Neural progenitor cell (in vitro differentiated cells): ENCODE measurements around the gene AK4. TPM values are rescaled to one million over a fixed set of nuclear protein-coding genes. Genes with fewer than 3 reads are reported as not detected.
"Not testable (repeated sequence)": the region's sequence is repeated elsewhere in the genome, so short reads cannot be mapped to it uniquely, and the experiment has no call there.

ENCODE experiments used
- DNase-seq: peaks from one replicate; pipeline ENCODE4 v3.0.0-alpha.2; 2016; ENCODE audit warnings: low spot score
- H2AFZ ChIP-seq: fragments of 200-600 bp; sonication (generic); replicated peaks from 2 replicates; pipeline ENCODE4 v1.6.1; 2016; ENCODE audit warnings: antibody characterized with exemption
- H3F3A ChIP-seq: fragments of 200-600 bp; sonication (generic); 2 replicates; pipeline ENCODE4 v1.6.1; 2016; ENCODE audit warnings: antibody characterized with exemption, low read depth
- H3K27ac ChIP-seq: fragments of 200-600 bp; sonication (generic); 2 replicates; pipeline ENCODE4 v1.5.1; 2016; ENCODE audit warnings: mild to moderate bottlenecking
- H3K27me3 ChIP-seq: fragments of 200-600 bp; sonication (generic); 2 replicates; pipeline ENCODE4 v1.6.1; 2016; ENCODE audit warnings: mild to moderate bottlenecking, moderate library complexity
- H3K36me3 ChIP-seq: fragments of 200-600 bp; sonication (generic); 2 replicates; pipeline ENCODE4 v1.5.1; 2016
- H3K4me1 ChIP-seq: fragments of 200-600 bp; sonication (generic); 2 replicates; pipeline ENCODE4 v1.6.1; 2016; ENCODE audit warnings: mixed run types
- H3K4me2 ChIP-seq: fragments of 200-600 bp; sonication (generic); 2 replicates; pipeline ENCODE4 v1.6.1; 2016
- H3K4me3 ChIP-seq: fragments of 200-600 bp; sonication (generic); 2 replicates; pipeline ENCODE4 v1.5.1; 2016
- H3K79me2 ChIP-seq: fragments of 200-600 bp; sonication (generic); 2 replicates; pipeline ENCODE4 v1.6.1; 2016; ENCODE audit warnings: low read depth
- H3K9ac ChIP-seq: fragments of 200-600 bp; sonication (generic); 2 replicates; pipeline ENCODE4 v1.6.1; 2016
- H3K9me3 ChIP-seq: fragments of 200-600 bp; sonication (generic); 2 replicates; pipeline ENCODE4 v1.5.1; 2016; ENCODE audit warnings: low read depth
- H4K20me1 ChIP-seq: fragments of 200-600 bp; sonication (generic); 2 replicates; pipeline ENCODE4 v1.6.1; 2016; ENCODE audit warnings: low read depth
- H3K27ac Mint-ChIP-seq: 3 replicates; pipeline ENCODE4 v1.8.0; 2021; ENCODE audit warnings: mixed read lengths
- H3K27me3 Mint-ChIP-seq: 2 replicates; pipeline ENCODE4 v1.8.0; 2022; ENCODE audit warnings: low read depth, mild to moderate bottlenecking, inconsistent platforms, moderate library complexity, mixed read lengths; ENCODE audit not compliant: insufficient read depth
- H3K36me3 Mint-ChIP-seq: 3 replicates; pipeline ENCODE4 v1.8.0; 2021; ENCODE audit warnings: mixed read lengths
- H3K4me1 Mint-ChIP-seq: 3 replicates; pipeline ENCODE4 v1.8.0; 2021; ENCODE audit warnings: mixed read lengths
- H3K4me3 Mint-ChIP-seq: 3 replicates; pipeline ENCODE4 v1.8.0; 2021; ENCODE audit warnings: mild to moderate bottlenecking, moderate library complexity, mixed read lengths
- H3K9me3 Mint-ChIP-seq: 3 replicates; pipeline ENCODE4 v1.8.0; 2020; ENCODE audit warnings: mixed read lengths
- CTCF ChIP-seq: fragments of 200-600 bp; sonication (generic); IDR thresholded peaks from 2 replicates; pipeline ENCODE4 v1.5.1; 2017; ENCODE audit warnings: antibody characterized with exemption, mild to moderate bottlenecking
- EZH2 ChIP-seq: fragments of 200-600 bp; sonication (generic); IDR thresholded peaks from 2 replicates; pipeline ENCODE4 v1.6.1; 2017; ENCODE audit warnings: antibody characterized with exemption, mild to moderate bottlenecking, moderate library complexity
- EZH2phosphoT487 ChIP-seq: fragments of 200-600 bp; sonication (generic); IDR thresholded peaks from 2 replicates; pipeline ENCODE4 v1.6.1; 2017; ENCODE audit warnings: antibody characterized with exemption
- total RNA-seq: library from RNA; depleted of rRNA; stranded (reverse); fragments of >200 nt; gene quantifications from 2 replicates; pipeline ENCODE4 v1.2.3, GENCODE V29; 2015; ENCODE audit warnings: low replicate concordance

AK4 gene
- total RNA-seq, 1 donor from 2014 or later = 31.5 TPM

GRCh38 chr1:65235867-65236805 is 88.1 kb downstream of the AK4 start:
- no peak overlapping the region for H3K4me3 Mint-ChIP-seq
- peak; percentile 59 for DNase-seq
- H3K4me1 ChIP-seq = no peaks in the 10 kb centered on the region

GRCh38 chr1:65237088-65237487 is 89.1 kb downstream of the AK4 start:
- H4K20me1 ChIP-seq, H3K27ac Mint-ChIP-seq, H3K4me1 Mint-ChIP-seq: not testable (repeated sequence)

More at GRCh38 chr1:65235867-65236805, 88.1 kb downstream of the AK4 start:
- Histone ChIP-seq H3K36me3 (no peaks in the 10 kb centered on the region), H3K4me2 (no peak overlapping the region), H3K9me3 (no peaks in the 10 kb centered on the region), H3K27ac (no peak overlapping the region), H3K9ac (no peak overlapping the region), H3K27me3 (no peaks in the 10 kb centered on the region), H3F3A (no peaks in the 10 kb centered on the region), H4K20me1 (no peaks in the 10 kb centered on the region), H2AFZ (no peak overlapping the region), H3K79me2 (no peaks in the 10 kb centered on the region), H3K4me3 (no peak overlapping the region)
- TF ChIP-seq EZH2phosphoT487 (no peak), CTCF (peak; percentile 82), EZH2 (no peak)
- peaks cover 7% of the 10 kb centered on the region for H3K9me3 Mint-ChIP-seq
- no peak overlapping the region for H3K27ac Mint-ChIP-seq
- no peaks in the 10 kb centered on the region for H3K4me1 Mint-ChIP-seq
- H3K36me3 Mint-ChIP-seq = no peaks in the 10 kb centered on the region
- H3K27me3 Mint-ChIP-seq = no peaks in the 10 kb centered on the region

GRCh38 chr1:65237503-65237902 is 89.5 kb downstream of the AK4 start:
- Histone ChIP-seq H3K4me3 (no peak overlapping the region), H3K36me3 (no peaks in the 10 kb centered on the region), H2AFZ (no peak overlapping the region), H3K27ac (no peak overlapping the region), H3K4me2 (no peak overlapping the region), H3K9ac (no peak overlapping the region), H3K4me1 (no peaks in the 10 kb centered on the region), H3K27me3 (no peaks in the 10 kb centered on the region), H3K79me2 (no peaks in the 10 kb centered on the region), H3K9me3 (no peaks in the 10 kb centered on the region), H4K20me1 (no peaks in the 10 kb centered on the region), H3F3A (no peaks in the 10 kb centered on the region)
- TF ChIP-seq EZH2phosphoT487 (no peak), EZH2 (no peak), CTCF (no peak)
- no peak for DNase-seq
- peaks cover 7% of the 10 kb centered on the region for H3K9me3 Mint-ChIP-seq
- no peaks in the 10 kb centered on the region for H3K36me3 Mint-ChIP-seq
- H3K4me3 Mint-ChIP-seq = no peak overlapping the region
- H3K4me1 Mint-ChIP-seq = no peaks in the 10 kb centered on the region
- no peaks in the 10 kb centered on the region for H3K27me3 Mint-ChIP-seq
- H3K27ac Mint-ChIP-seq = no peak overlapping the region

More at GRCh38 chr1:65237088-65237487, 89.1 kb downstream of the AK4 start:
- not testable (repeated sequence) for H2AFZ ChIP-seq, H3K4me3 Mint-ChIP-seq, H3K4me2 ChIP-seq, H3K27me3 ChIP-seq, H3K9ac ChIP-seq, H3K4me1 ChIP-seq, H3F3A ChIP-seq, H3K79me2 ChIP-seq, H3K4me3 ChIP-seq, H3K36me3 Mint-ChIP-seq, H3K27ac ChIP-seq, H3K36me3 ChIP-seq, DNase-seq, H3K9me3 Mint-ChIP-seq, H3K27me3 Mint-ChIP-seq, H3K9me3 ChIP-seq

GRCh38 chr1:65238010-65238409 is 90.0 kb downstream of the AK4 start:
- H3K4me3 ChIP-seq = no peak overlapping the region
- no peak for DNase-seq
- no peaks in the 10 kb centered on the region for H3K79me2 ChIP-seq
- H3K4me3 Mint-ChIP-seq = no peak overlapping the region
- H3K27me3 ChIP-seq = no peaks in the 10 kb centered on the region
- no peaks in the 10 kb centered on the region for H3K27me3 Mint-ChIP-seq
- no peaks in the 10 kb centered on the region for H4K20me1 ChIP-seq
- no peaks in the 10 kb centered on the region for H3K36me3 ChIP-seq
- H3K9me3 Mint-ChIP-seq = peaks cover 7% of the 10 kb centered on the region
- no peaks in the 10 kb centered on the region for H3K36me3 Mint-ChIP-seq
- no peaks in the 10 kb centered on the region for H3K9me3 ChIP-seq
- no peaks in the 10 kb centered on the region for H3F3A ChIP-seq
- H3K4me1 ChIP-seq = no peaks in the 10 kb centered on the region
- H3K27ac ChIP-seq = no peak overlapping the region
- no peaks in the 10 kb centered on the region for H3K4me1 Mint-ChIP-seq
- no peak for TF ChIP-seq EZH2phosphoT487
- TF ChIP-seq EZH2 = no peak
- H3K27ac Mint-ChIP-seq = no peak overlapping the region
- H3K9ac ChIP-seq = no peak overlapping the region
- H3K4me2 ChIP-seq = no peak overlapping the region
- no peak overlapping the region for H2AFZ ChIP-seq
